Ovary (tissue), 3 donors: ENCODE measurements around the gene IFITM2.

Source experiments
- CTCF ChIP-seq, 3 donors: fragments of 450-650 bp in 2 of 3; fragments of 200-600 bp in 1 of 3; IDR thresholded peaks; one replicate each; pipeline versions ENCODE4 v1.5.1 to v1.8.0; 2016 to 2022; ENCODE audit warnings: antibody characterized with exemption in 3 of 3, mild to moderate bottlenecking in 1 of 3
- POLR2A ChIP-seq: fragments of 450-650 bp; IDR thresholded peaks from one replicate; pipeline ENCODE4 v1.6.1; 2017; ENCODE audit warnings: antibody characterized with exemption, mild to moderate bottlenecking, moderate library complexity
- donor health status: DM: no; HTN: no; CAD: no.

- TF ChIP-seq CTCF (IDR thresholded peaks at IDR 0.05) (no peak), POLR2A (no peak)
Measured at GRCh38 chr11:297051-297585, 10.5 kb upstream of the IFITM2 start.
